ENCODE results near the gene DNAJC7.

DNAJC7 gene

GRCh38 chr17:42058063-42058462 is 40.8 kb upstream of the DNAJC7 start:
- H3K4me3 ChIP-seq (ENCODE audit: control insufficient read depth, low read depth, low read length): no peak overlapping the region
- DNase-seq (ENCODE audit: low read depth): no peak
- TF ChIP-seq CTCF (IDR thresholded peaks at IDR 0.05; ENCODE audit: control insufficient read depth, insufficient read depth, low read depth, low read length, missing control alignments): no peak

GRCh38 chr17:42056635-42057034 is 39.4 kb upstream of the DNAJC7 start:
- DNase-seq (ENCODE audit: low read depth): no peak
- TF ChIP-seq CTCF (IDR thresholded peaks at IDR 0.05; ENCODE audit: control insufficient read depth, insufficient read depth, low read depth, low read length, missing control alignments): no peak
- no peak overlapping the region for H3K4me3 ChIP-seq (ENCODE audit: control insufficient read depth, low read depth, low read length)

GRCh38 chr17:42055496-42055895 is 38.3 kb upstream of the DNAJC7 start:
- DNase-seq (ENCODE audit: low read depth): no peak
- no peak for TF ChIP-seq CTCF (IDR thresholded peaks at IDR 0.05; ENCODE audit: control insufficient read depth, insufficient read depth, low read depth, low read length, missing control alignments)
- H3K4me3 ChIP-seq (ENCODE audit: control insufficient read depth, low read depth, low read length): no peak overlapping the region

GRCh38 chr17:42055027-42055426 is 37.8 kb upstream of the DNAJC7 start:
- no peak for TF ChIP-seq CTCF (IDR thresholded peaks at IDR 0.05; ENCODE audit: control insufficient read depth, insufficient read depth, low read depth, low read length, missing control alignments)
- H3K4me3 ChIP-seq (ENCODE audit: control insufficient read depth, low read depth, low read length): no peak overlapping the region
- DNase-seq (ENCODE audit: low read depth): no peak

- no peak for DNase-seq (ENCODE audit: low read depth)
- no peak overlapping the region for H3K4me3 ChIP-seq (ENCODE audit: control insufficient read depth, low read depth, low read length)
- TF ChIP-seq CTCF (IDR thresholded peaks at IDR 0.05; ENCODE audit: control insufficient read depth, insufficient read depth, low read depth, low read length, missing control alignments): no peak
Observed at GRCh38 chr17:42053731-42054500, 36.7 kb upstream of the DNAJC7 start.

GRCh38 chr17:42052346-42052877 is 35.2 kb upstream of the DNAJC7 start:
- no peak overlapping the region for H3K4me3 ChIP-seq (ENCODE audit: control insufficient read depth, low read depth, low read length)
- no peak for DNase-seq (ENCODE audit: low read depth)
- no peak for TF ChIP-seq CTCF (IDR thresholded peaks at IDR 0.05; ENCODE audit: control insufficient read depth, insufficient read depth, low read depth, low read length, missing control alignments)
